NCI-H526 (cell line): ENCODE measurements around the gene GPN1.
"Not testable (repeated sequence)": the region's sequence is repeated elsewhere in the genome, so short reads cannot be mapped to it uniquely, and the experiment has no call there.

Experiments
- DNase-seq, 2 experiments: peaks; one replicate each; lab custom pipeline; 2025; lab: John Stamatoyannopoulos, UW

GPN1 gene

GRCh38 chr2:27672723-27673486 is 44.1 kb downstream of the GPN1 start:
- DNase-seq = no peak

GRCh38 chr2:27680571-27680970 is 51.7 kb downstream of the GPN1 start:
- no peak for DNase-seq

- DNase-seq = no peak
These were observed 53.0 kb downstream of the GPN1 start for GRCh38 chr2:27681841-27682240.

- DNase-seq = not testable (repeated sequence)
These were observed 53.5 kb downstream of the GPN1 start for GRCh38 chr2:27682334-27682771.

- DNase-seq = peak; percentile 82 to 94
These were observed 54.7 kb downstream of the GPN1 start for GRCh38 chr2:27683390-27684071.

GRCh38 chr2:27685006-27685405 is 56.2 kb downstream of the GPN1 start:
- DNase-seq = not testable (repeated sequence)

GRCh38 chr2:27685577-27685976 is 56.7 kb downstream of the GPN1 start:
- no peak for DNase-seq

- no peak for DNase-seq
These were observed 58.4 kb downstream of the GPN1 start for GRCh38 chr2:27687232-27687631.

GRCh38 chr2:27689424-27689823 is 60.6 kb downstream of the GPN1 start:
- DNase-seq = no peak

- DNase-seq = no peak
These were observed 61.2 kb downstream of the GPN1 start for GRCh38 chr2:27690052-27690451.

- DNase-seq = no peak
These were observed 68.8 kb downstream of the GPN1 start for GRCh38 chr2:27697660-27698059.
